Stimulated activated CD4-positive, alpha-beta T cell treated with anti-CD3 and anti-CD28 coated beads, Interleukin-1b, Interleukin-23, amount 100 ng/mL, for 4 hours (primary cell): Measurements from ENCODE around the gene MEIOSIN.
"Not testable (repeated sequence)": the region's sequence is repeated elsewhere in the genome, so short reads cannot be mapped to it uniquely, and the experiment has no call there.

ENCODE experiments used
- DNase-seq, 2 donors: peaks; one replicate each; pipeline ENCODE4 v3.0.0-alpha.2; 2020; ENCODE audit warnings: low read depth in 2 of 2

Gene MEIOSIN

DNA sequence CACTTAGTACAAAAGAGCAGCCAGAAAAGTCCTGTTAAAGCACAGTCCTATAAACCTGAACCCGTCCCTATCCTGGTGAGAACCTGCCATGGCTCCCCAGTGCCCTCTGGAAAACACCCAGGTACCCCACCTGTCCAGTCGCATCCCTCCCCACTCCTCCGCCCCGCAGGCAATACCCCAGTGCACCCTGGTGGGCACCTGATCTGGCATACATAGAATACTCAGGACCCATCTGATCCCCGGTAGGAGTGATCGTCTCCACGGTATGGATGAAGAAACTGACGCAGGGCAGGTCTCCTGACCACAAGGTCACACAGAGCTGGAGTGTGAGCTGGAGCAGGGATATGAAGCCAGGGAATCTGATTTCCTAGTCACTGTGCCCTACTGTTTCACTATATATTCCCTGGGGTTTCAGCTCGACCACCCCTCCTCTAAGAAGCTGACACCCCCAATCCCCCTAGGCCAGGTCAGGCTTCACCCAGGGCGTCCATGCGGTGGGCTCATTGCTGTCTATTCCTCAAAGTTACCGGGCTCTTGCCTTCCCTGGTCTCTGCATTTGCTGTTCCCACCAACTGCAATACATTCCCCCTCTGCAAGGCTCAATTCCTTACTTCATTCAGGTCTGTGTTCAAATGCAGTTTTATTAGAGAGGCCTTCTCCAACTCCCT lies 15.1 kb upstream of the MEIOSIN start:
- no peak for DNase-seq

DNA sequence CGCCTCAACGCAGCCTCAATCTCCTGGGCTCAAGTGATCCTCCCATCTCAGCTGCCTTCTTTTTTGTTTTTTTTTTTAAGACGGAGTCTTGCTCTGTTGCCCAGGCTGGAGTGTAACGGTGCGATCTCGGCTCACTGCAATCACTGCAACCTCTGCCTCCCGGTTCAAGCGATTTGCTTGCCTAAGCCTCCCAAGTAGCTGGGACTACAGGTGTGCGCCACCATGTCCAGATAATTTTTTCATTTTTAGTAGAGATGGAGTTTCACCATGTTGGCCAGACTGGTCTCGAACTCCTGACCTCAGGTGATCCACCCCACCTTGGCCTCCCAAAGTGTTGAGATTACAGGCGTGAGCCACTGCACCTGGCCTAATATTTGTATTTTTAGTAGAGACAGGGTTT lies 13.2 kb upstream of the MEIOSIN start:
- DNase-seq: not testable (repeated sequence)

DNA sequence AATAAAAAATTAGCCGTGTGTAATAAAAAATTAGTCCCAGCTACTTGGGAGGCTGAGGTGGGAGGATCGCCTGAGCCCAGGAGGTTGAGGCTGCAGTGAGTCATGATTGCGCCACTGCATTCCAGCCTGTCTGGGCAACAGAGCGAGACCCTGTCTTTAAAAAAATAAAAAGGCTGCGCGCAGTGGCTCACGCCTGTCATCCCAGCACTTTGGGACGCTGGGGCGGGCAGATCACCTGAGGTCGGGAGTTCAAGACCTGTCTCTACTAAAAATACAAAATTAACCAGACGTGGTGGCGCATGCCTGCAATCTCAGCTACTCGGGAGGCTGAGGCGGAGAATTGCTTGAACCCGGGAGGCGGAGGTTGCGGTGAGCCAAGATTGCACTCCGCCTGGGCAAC lies 4.6 kb upstream of the MEIOSIN start:
- not testable (repeated sequence) for DNase-seq

DNA sequence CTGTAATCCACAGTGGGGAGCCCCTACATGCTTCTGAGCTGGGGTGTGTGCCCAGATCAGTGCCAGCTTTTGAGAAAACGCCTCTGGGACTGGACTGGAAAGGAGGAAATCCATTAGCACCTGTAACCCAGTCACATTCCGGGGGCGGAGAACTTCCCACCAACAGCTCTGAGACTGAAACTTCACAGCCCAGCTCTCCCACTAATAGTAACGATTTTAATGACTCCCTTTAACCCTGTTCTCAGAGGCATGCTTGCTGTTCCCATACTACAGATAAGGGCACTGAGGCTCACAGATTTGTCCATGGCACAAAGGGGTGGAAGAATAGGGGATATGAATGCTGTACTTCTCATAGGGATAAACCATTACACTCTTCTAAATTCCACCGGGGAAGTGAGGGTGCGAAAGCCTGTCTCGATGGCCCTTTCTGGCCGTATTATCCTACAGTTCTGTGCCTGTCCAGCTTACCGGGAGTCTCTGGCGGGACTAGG lies 3.4 kb upstream of the MEIOSIN start:
- DNase-seq: no peak

DNA sequence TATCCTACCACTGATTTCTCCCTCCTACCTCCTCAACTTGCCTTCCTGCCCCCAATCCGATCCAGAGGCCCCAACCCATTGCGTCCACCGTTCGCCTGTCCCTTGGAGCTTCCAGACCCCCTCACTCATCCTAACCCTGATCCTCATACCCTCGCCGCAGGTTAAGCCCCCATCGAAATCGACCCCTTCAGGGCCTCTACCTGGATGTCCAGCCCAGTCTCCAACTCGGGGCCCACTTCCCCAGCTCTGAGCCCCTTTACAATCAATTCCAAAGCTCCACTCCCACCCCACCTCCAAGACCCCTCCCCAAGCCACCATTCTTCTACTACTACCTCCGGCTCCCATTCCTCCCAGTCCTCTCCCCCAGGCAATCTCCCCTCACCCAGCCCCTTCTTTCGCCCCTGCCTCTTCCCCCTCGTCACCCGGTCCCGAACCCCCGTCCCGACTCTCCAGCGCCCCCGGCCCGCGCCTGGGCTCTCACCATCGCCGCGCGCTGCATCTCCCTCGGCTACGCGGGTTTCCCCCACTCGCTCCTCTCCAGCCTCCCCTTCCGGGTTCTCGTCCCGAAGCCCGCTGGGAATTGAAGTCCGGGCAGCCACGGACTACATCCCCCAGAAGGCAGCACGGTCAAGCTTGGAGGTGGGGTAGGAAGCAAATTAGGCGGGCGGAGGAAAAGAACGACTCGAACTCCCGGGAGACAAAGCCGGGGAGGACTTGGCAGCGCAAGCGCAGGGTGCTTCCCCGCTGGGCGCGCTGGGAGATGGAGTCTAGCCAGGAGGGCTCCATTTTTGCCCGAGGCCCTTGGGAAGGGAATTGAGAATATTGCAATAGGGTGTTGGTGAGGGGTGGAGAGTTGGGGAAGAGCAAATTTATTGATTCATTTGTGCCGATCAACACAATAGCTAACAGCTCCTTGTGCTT lies 2.6 kb upstream of the MEIOSIN start, which contains the start of gene FBXO46:
Gene FBXO46, minus strand, starts transcription at position 529 of the 921 bp plus-strand sequence. CDS start 17,401 bp downstream, outside the sequence.
- DNase-seq: peak; percentile 82 to 84

DNA sequence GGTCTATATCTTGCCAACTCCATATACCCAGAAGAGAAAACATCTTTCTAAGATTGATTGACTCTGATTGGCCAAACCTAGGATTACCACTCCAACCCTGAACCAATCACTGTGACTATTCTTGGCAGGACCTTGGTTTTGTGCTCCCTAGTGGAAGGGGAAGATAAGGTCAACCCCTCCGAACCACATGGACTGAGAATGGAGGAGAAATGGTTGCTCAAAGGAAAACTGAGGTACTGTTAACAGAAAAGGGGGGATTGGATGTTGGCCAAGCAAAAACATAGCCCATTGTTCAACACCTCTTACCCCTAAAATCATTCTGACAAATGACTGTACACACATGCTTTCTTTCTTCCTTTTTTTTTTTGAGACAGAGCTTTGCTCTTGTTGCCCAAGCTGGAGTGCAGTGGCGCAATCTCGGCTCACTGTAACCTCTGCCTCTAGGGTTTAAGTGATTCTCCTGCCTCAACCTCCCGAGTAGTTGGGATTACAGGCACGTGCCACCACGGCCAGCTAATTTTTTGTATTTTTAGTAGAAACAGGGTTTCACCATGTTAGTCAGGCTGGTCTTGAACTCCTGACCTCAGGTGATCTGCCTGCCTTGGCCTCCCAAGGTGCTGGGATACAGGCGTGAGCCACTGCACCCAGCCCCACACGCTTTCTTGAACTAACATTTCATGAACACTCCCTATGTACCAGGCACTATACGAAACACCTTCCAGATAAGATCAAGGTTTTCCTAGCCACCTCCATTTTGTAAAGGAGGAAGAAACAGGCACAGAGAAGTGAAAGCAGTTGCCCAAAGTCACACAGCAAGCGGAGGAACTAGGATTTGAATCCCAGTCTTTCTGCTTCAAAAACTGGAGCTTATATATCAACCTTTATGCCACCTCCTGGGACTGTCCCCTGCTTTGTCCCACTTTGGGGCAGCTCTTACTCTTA lies 6.5 kb downstream of the MEIOSIN start:
- DNase-seq: no peak

DNA sequence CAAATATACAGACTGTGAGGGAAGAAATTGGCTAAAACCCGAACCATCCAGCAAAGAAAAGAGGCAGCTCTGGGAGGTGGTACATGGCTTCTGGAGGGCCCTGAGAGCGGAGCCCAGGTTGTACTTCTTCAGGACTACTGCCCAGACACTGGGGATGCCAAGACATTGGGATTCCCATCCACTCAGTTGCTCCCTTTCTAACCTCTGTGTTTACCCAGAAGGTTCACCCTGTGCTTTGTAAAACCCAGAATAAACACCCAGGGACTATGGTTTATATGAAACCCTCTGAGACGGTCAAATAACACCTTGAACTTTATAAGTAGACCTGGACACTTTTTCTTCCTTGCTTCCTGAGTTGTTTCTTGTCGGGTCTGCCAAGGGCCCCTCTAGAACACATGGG lies 9.7 kb downstream of the MEIOSIN start:
- DNase-seq: no peak

DNA sequence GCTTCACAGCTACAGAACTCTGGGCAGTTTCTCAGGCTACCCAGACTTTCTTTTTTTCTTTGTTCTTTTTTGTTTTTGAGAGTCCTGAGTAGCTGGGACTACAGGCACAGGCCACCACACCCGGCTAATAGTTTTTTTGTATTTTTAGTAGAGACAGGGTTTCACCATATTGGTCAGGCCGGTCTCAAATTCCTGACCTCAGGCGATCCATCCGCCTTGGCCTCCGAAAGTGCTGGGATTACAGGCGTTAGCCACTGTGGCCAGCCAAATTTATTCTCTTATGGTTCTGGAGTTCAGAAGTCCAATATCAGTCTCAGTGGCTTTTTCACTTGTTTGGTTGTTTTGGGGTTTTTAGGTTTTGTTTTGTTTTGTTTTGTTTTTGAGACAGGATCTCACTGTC lies 12.4 kb downstream of the MEIOSIN start:
- no peak for DNase-seq

DNA sequence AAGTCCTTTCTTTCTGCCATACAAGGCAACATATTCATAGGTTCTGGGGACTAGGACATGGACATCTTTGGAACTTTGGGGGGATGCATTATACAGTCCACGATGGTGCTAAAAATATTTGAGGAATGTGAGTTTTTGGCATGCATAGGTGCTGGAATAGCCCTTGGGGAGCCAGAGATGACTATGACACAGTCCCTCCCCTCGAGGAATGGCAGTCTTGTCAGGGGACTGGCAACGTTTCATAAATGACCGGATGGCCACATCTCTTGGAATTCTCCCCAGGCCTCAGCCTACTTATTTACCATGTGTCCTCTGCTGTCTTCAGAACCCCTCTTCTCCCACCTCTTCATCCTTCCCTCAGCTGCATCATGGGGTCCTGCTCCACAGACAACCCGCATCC lies 13.6 kb downstream of the MEIOSIN start:
- DNase-seq: no peak

DNA sequence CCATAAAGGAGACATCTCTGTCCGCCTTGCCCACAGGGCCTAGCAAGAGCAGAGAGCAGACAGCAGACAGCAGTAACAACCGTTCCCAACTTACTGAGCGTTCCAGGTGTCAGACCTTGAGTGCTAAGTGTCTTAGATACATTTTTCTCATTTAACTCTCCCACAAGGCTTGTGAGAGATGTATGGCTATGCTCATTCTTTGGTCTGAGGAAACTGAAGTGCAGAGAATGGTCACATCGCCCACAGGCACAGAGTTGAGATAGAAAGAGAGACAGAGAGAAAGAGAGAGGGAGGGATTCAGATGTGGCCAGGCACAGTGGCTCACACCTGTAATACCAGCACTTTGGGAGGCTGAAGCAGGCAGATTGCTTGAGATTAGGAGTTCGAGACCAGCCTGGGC lies 14.3 kb downstream of the MEIOSIN start:
- no peak for DNase-seq

DNA sequence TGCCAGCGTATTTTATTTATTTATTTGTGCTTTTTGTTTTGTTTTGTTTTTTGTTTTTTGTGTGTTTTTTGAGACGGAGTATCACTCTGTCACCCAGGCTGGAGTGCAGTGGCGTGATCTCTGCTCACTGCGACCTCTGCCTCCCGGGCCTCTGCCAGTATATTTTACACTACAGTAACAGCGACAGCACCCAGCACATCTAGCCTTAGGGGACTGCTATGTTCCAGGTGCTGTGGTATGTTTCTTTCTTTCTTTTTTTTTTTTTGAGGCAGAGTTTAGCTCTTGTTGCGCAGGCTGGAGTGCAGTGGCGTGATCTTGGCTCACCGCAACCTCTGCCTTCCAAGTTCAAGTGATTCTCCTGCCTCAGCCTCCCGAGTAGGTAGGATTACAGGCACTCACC lies 18.2 kb downstream of the MEIOSIN start:
- not testable (repeated sequence) for DNase-seq

DNA sequence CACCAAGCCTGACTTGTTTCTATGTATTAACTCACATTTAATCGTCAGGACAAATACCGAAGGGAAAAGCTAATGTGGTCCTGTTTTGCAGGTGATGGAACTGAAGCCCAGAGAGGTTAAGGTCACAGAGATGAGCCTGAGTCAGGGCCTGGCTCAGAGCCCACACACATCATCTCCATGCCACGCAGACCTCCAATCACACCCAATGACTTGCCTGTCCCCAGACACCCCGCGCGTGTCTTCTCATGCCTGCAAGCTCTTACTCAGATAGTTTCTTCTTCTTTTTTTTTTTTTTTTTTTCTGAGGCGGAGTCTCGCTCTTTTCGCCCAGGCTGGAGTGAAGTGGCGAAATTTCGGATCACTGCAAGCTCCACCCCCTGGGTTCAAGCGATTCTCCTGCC lies 19.4 kb downstream of the MEIOSIN start:
- no peak for DNase-seq

DNA sequence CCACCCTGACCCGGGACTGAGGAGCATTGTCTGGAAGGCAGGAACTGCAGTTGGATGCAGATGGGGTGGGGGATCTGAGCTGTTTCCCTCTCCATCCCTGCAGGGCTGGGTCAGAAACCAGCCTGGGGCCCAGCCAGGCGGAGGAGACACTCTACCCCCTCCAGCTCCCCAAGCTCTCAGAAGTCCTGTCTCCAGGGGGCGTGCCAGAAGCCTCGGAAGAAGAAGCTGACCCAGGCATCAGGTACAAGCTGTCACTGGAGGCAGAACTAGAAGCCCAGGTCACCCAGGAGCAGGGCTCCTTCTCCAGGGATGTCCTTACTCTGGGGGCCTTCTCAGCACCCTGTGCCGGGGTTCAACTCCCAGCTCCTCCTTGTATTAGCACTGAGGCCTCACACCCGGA lies 20.3 kb downstream of the MEIOSIN start:
- DNase-seq: no peak

DNA sequence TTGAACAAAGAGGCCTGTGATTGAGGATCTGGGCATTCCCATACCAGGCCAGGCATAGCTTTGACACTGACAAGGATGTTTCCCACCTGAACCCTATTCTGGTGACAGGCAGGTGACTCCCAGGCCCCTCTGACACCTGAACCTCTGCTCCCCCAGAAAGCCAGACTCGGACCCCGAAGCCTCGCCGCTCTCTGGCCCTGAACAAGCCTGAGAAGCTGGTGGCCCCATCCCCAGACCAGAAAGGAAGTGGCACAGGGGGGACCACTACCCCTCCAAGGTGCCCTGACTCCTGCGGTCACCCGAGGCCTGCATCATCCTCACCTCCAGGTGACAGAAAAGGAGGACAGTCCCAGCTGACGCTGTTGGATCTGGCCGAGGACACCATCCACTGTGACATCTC lies 21.1 kb downstream of the MEIOSIN start:
- DNase-seq: no peak

DNA sequence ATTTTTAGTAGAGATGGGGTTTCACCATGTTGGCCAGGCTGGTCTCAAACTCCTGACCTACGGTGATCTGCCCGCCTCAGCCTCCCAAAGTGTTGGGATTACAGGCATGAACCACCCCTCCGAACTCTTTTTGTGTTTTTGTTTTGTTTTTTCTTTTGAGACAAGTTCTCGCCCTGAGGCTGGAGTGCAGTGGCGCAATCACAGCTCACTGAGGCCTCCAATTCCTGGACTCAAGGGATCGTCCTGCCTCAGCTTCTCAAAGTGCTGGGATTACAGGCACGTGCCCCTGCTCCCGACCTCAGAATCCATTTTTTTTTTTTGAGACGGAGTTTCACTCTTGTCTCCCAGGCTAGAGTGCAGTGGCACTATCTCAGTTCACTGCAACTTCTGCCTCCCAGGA lies 24.5 kb downstream of the MEIOSIN start:
- DNase-seq: no peak

DNA sequence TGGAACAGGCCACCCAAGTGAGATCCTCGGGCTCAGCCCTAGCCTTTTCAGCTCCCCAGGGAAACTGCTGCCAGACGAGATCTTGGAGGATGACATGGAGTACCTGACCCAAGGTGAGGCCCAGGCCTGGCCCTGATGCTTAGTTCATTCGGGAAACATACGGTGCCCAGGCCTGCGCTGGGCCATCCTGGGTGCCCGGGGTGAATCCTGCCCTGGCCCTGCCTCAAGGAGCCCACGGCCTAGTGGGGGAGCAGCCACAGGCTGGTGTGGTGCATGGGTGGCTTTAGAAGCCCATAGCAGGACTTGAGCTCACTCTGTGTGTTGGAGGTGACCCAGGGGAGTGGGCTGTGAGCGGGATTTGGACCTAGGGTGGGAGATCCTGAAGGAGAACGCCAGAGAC lies 25.7 kb downstream of the MEIOSIN start:
- DNase-seq: no peak

DNA sequence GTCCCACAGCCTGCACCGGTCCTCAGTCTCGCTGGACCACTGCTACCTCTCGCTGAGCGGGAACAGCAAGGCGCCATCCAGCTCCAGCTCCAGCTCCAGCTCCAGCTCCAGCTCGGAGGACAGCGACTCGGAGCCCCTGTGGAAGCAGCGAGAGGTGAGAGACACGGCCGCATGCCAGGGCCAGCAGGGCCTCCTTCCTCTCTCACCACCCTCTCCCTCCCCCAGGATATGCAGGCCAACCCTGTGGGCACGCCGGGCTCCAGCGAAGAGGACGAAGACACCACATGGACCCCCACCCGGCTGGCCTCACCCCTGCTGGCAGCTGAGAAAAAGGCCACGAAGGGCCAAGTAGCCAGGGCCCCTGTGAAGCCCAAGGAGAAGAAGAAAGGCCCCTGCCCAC lies 28.5 kb downstream of the MEIOSIN start:
- no peak for DNase-seq

DNA sequence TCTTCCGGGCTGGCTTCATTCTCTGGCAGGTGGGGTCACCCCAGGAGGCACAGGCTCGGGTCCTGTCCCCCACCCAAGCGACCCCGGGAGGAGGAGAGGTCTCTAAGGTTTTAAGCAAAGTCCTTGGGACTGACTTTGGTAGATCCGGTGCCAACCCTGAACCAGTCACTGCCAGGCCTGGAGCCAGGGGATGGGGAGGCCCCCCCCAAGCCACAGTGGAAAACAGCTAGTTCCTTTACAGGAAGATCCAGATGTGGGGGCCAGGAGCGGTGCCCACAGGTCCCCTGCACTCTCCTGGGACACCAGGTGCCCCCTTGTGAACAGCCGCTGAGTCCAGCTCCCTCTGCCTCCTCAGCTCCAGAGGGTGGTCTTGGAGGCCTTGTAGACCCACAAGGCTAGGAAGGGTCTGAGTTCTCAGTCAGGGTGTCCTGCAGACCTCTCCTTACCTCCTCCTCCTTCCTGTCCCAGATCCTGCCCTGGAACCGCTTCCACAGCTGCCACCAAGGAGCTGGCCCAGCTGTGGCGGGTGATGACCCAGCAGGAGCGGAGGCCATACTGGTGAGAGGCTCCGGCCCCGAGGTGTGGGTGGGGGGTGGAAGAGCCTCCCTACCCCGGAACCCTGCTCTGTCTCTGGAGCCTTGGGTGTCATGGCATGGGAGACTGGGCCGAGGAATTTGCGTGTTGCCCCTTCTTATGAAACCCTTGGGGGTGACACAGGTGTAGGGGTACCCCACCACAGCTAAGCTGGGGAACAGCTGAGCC lies 29.8 kb downstream of the MEIOSIN start:
- no peak for DNase-seq

DNA sequence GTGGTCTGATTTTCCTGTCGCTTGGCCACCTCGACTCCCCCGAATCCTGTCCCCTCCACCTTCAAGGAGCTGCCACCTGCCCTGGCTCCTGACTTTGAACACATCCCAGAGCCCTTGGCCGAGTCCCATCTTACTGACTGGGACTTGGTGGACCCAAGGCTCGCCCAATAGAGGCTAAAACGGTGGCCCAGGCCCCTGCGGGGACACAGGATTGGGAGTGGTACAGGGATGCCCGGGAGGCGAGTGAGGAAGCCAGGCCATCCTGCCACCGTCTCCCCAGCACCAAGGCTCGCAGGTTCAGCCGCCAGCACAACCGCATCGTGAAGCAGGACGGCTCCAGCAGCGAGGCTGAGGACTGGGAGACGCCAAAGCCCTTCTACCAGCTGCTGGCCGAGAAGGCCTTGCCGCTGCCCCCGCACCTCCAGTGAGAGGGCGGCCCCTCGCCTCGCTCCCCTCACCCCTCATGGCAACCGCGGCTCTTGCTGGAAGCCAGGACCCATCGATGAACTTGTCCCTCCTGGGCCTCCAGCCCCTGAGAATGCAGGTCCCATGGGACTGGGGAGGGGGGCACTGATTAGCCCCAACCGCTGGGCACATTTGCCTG lies 30.6 kb downstream of the MEIOSIN start:
- DNase-seq: no peak

DNA sequence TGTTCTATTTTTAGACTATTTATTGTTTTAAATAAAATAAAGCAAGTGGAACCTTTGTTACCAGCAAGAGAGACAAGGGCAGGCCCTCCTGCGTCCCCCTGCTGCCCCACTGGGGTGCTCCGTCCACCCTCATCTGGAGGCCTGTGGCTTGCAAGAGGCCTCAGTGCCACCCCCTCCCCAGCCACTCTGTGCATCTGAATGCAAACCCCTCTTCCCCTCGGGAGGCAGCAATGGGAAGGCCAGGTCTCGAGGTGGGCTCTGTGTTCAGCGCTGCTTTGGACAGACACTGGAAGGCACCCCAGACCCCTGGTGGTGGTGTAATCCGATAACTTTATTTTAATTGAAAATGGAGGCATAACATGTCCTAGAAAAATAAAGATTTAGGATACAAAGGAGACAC lies 31.2 kb downstream of the MEIOSIN start:
- DNase-seq: no peak
